Left renal pelvis (tissue), 4 donors: ENCODE data around the gene ZNF827. TPM values are rescaled to one million over a fixed set of nuclear protein-coding genes. Genes with fewer than 3 reads are reported as not detected.

Experiments
- DNase-seq, 4 donors: peaks; one replicate each; pipeline ENCODE4 v3.0.0-alpha.2; 2013; ENCODE audit warnings: low read depth in 4 of 4, low spot score in 3 of 4
- polyA plus RNA-seq, 4 donors: library from polyadenylated mRNA; unstranded; fragments of 120-200 nt; gene quantifications; one replicate each; pipeline ENCODE4 v1.2.1, GENCODE V29; 2013; ENCODE audit not compliant: insufficient read length in 4 of 4

The ZNF827 gene
- polyA plus RNA-seq, 4 donors, result 13.4 to 39.3 (median 32.5) TPM

DNA sequence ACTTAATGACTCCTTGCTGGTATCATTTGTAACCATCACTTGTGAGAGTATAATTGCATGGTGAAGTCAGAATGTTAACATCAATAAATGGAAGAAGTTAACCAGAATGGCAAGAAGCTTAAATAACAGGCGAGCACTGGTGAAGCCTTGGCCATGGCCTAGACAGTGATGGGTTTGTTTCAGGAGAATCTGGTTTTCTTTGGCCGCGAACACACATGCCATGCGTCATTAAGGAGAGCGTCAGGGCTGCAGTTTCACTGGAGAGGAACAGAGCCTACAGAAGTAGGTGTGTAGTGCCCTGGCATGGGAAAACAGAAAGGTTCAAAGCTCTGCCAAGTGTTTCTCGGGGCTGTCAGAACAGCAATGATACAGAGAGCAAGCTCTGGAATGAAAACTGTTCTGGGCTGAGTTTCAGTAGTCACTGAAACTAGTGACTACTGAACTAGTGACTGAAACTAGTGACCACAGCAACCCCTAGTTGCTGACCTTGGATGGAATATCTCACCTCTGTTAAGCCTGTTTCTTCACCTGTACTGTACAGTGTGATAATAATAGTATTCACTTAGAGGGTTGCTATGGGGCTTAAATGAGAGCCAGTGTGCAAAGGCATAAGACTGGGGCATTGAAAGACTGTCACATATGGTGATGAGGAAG is 164.9 kb downstream of the ZNF827 start:
- DNase-seq, result no peak

DNA sequence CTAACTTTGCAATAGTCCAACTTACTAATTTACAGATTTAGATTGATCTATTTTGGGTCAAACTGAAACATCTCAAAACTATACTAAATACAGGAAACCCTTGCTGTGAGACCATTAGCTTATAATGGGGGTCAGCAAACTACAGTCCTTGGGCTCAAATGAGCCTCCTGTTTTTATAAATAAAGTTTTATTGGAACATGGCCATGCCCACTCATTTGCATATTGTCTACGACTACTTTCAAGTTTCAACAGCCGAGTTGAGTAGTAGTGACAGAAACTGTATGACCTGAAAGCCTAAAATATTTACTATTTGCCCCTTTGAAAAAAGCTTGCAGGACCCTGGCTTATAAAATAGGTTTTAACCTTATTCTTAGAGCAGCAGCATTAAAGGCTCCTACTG is 166.3 kb downstream of the ZNF827 start:
- no peak for DNase-seq

DNA sequence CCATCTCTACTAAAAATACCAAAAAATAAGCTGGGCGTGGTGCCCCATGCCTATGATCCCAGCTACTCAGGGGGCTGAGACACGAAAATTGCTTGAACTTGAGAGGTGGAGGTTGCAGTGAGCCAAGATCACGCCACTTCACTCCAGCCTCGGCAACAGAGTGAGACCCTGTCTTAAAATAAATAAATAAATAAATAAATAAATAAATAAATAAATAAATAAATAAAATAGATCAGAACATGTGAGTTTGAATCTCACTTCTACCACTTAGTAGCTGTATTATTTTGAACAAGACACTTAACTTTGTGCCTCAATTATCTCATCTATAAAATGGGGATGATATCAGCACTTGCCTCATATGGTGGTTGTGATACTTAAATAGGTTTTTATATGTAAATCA is 168.5 kb downstream of the ZNF827 start:
- DNase-seq, result no peak

- DNase-seq, result no peak
Observed at GRCh38 chr4:145769450-145770037, 169.1 kb downstream of the ZNF827 start.

DNA sequence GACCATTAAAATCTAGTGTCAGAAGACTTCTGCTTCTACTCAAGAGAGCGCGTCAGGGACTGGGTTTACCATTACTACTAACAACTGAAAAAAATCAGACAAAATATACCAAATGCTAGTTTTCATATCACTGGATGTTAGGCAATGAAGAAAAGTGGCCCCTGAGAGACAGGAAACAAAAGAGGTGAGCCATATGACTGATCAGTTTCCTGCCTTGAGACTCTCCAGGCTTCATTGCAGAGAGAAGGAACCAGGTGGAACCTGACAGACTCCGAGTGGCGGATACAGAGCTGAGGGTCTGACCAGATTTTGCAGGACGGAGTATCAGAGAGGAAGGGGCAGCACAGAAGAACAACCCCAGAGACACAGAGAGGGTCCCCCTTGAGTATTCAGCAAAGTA is 172.3 kb downstream of the ZNF827 start:
- DNase-seq, result no peak

GRCh38 chr4:145763399-145763798 is 175.2 kb downstream of the ZNF827 start:
- no peak for DNase-seq

- no peak for DNase-seq
Observed at GRCh38 chr4:145762719-145763118, 175.9 kb downstream of the ZNF827 start.

GRCh38 chr4:145760961-145761929 is 177.4 kb downstream of the ZNF827 start:
- no peak for DNase-seq

DNA sequence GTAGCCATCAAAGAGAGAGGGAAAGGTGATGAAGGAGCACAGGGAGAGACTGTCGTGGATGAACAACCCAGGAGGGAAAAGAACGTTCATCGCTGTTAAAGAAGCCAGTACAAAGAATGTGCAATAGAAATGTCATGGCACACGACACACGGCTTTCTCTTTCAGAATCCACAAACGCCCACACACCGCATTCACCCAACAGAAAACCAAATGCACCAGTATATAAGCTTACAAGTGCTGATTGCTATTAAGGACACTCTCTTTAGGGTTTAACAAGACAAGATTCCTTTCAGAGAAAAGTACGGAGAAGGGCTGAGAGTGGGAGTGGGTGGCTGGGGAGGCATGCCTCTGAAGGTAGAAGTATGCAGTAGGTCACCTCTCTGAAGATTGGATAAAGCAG is 178.4 kb downstream of the ZNF827 start:
- no peak for DNase-seq

- no peak for DNase-seq
Observed at GRCh38 chr4:145757188-145757587, 181.4 kb downstream of the ZNF827 start.

DNA sequence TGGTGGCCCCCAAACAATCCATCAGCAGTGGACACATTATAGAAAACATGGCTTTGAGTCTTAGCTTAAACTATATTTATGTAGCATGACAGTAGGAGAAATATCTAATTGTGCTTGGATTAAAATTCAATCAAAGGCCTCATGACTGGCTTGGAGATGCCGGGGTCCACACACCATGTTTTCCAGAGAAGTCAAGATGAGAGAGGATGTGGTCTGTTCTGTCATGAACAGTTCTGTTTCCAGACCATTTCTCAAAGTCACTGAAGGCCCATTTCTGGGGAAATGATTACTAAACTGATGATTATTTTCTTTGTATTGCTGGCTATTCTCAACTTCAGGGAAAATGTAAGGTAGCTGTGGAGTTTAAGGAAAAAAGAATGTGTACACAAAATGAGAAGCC is 182.4 kb downstream of the ZNF827 start:
- DNase-seq, result no peak

DNA sequence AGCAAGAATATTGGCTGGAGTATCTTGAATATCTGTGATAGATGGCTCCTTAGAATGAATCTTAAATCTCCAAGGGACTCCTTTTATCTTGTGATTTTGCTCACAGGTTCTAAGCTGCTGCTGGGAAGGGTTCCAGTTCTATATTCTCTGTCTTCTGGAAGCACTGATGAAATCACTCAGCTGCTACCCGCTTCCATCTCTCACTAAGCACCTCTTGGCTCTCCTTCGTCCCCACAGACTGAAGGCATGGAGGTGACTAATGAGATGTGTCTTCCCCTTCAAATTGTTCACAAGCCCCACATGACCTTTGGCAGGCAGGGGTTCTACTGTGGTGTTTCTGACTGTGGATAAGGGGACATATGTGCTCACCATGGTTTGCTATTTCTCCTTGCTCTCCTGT is 182.8 kb downstream of the ZNF827 start:
- no peak for DNase-seq

GRCh38 chr4:145743641-145744040 is 195.0 kb downstream of the ZNF827 start:
- DNase-seq, result no peak

DNA sequence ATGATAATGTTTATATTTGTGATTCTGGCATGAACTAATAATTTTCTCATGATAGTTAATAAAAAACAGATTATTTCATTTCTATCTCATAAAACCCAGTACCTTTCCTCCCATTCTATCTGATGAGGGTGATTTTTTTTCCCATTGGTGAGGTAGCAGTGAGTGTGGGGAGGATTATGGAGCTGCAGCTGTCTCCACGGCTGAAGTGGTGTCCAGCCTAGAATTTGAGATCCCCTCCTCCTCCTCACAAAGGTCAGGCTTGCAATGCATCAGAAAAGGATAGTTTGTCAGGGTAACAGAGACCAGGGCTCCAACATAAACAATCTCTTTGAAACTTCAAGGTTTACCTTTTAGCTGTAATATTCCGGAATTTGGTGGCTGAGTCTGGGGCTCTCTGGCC is 197.8 kb downstream of the ZNF827 start:
- DNase-seq, result no peak

DNA sequence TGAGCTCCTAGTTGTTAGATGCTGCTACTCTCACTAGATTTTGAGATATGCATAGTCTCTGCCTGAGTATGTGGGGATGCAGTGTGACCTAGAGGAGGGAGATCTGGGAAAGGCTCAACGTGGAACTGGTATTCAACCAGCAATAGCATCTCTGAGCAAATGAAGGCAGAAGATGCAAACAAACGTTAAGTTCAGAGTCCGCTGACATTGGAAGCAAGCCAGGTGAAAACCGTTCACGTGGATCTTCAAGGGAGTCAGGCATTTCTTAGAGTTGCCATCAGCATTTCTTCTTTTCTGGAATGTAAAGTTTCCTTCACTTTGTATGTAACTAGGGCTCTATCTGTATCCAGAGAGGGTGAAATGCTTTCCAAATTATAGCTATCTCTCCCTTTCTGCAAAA is 198.8 kb downstream of the ZNF827 start:
- no peak for DNase-seq

GRCh38 chr4:145736241-145736831 is 202.3 kb downstream of the ZNF827 start:
- DNase-seq, result no peak

- no peak for DNase-seq
Observed at GRCh38 chr4:145735827-145736226, 202.8 kb downstream of the ZNF827 start.

GRCh38 chr4:145735347-145735675 is 203.3 kb downstream of the ZNF827 start:
- DNase-seq, result no peak

- no peak for DNase-seq
Observed at GRCh38 chr4:145734576-145735346, 203.9 kb downstream of the ZNF827 start.

DNA sequence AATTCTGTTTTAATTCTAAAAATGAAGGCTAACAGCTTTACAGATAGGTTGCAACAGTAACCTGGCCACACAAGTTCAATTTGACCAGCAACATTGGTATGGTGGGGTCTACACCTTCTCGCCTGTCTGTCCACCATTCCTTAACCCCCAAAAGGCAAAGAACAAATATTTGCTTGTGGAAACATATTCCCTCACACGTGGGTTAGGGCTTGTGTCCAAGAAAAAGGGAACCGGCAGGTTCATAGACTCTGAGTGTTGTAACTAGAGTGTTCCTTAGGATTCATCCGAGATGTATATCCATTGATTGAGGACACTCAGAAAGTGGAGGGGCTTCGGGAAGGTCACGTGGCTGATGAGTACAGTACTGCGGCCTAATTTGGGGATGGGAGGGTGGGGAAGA is 204.6 kb downstream of the ZNF827 start:
- DNase-seq, result no peak
